ENCODE measurements around the gene MLH3. TPM values are rescaled to one million over a fixed set of nuclear protein-coding genes. Genes with fewer than 3 reads are reported as not detected.
"Not testable (repeated sequence)": the region's sequence is repeated elsewhere in the genome, so short reads cannot be mapped to it uniquely, and the experiment has no call there.

The MLH3 gene
- total and polyA plus RNA-seq, 10 of the 15 experiments (the other 5 are each of a cell fraction or from before 2014, with no cell fraction given), result 12.6 to 31.2 (median 19.6) TPM

DNA sequence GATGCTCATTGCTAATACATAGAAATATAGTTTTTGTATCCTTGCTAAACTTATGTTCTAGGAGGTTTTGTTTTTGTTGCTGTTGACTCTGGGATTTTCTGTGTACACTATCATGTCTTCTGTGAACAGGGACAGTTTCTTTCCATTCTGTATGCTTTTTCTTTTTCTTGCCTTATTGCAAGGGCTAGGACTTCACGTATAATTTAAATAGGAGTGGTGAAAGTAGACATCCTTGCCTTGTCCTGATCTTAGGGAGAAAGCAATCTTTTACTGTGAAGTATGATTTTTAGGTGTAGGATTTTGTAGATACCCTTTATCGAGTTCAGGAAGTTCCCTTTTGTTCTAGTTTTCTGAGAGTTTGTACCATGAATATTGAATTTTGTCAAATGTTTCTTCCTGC is 50.0 kb downstream of the MLH3 start (continued):
- TF ChIP-seq, protein P1, sequence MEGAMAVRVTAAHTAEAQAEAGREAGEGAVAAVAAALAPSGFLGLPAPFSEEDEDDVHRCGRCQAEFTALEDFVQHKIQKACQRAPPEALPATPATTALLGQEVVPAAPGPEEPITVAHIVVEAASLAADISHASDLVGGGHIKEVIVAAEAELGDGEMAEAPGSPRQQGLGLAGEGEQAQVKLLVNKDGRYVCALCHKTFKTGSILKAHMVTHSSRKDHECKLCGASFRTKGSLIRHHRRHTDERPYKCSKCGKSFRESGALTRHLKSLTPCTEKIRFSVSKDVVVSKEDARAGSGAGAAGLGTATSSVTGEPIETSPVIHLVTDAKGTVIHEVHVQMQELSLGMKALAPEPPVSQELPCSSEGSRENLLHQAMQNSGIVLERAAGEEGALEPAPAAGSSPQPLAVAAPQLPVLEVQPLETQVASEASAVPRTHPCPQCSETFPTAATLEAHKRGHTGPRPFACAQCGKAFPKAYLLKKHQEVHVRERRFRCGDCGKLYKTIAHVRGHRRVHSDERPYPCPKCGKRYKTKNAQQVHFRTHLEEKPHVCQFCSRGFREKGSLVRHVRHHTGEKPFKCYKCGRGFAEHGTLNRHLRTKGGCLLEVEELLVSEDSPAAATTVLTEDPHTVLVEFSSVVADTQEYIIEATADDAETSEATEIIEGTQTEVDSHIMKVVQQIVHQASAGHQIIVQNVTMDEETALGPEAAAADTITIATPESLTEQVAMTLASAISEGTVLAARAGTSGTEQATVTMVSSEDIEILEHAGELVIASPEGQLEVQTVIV (IDR thresholded peaks at IDR 0.05; ENCODE audit: borderline replicate concordance, partially characterized antibody), result no peak
- TF ChIP-seq, protein P2, sequence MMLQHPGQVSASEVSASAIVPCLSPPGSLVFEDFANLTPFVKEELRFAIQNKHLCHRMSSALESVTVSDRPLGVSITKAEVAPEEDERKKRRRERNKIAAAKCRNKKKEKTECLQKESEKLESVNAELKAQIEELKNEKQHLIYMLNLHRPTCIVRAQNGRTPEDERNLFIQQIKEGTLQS (IDR thresholded peaks at IDR 0.05; ENCODE audit: borderline replicate concordance, extremely low read depth, low read depth, low read length), result no peak
- TF ChIP-seq RAD51 (IDR thresholded peaks at IDR 0.05) (no peak), HCFC1 (IDR thresholded peaks at IDR 0.05; ENCODE audit: low read length) (no peak)
- TF ChIP-seq, protein P3, sequence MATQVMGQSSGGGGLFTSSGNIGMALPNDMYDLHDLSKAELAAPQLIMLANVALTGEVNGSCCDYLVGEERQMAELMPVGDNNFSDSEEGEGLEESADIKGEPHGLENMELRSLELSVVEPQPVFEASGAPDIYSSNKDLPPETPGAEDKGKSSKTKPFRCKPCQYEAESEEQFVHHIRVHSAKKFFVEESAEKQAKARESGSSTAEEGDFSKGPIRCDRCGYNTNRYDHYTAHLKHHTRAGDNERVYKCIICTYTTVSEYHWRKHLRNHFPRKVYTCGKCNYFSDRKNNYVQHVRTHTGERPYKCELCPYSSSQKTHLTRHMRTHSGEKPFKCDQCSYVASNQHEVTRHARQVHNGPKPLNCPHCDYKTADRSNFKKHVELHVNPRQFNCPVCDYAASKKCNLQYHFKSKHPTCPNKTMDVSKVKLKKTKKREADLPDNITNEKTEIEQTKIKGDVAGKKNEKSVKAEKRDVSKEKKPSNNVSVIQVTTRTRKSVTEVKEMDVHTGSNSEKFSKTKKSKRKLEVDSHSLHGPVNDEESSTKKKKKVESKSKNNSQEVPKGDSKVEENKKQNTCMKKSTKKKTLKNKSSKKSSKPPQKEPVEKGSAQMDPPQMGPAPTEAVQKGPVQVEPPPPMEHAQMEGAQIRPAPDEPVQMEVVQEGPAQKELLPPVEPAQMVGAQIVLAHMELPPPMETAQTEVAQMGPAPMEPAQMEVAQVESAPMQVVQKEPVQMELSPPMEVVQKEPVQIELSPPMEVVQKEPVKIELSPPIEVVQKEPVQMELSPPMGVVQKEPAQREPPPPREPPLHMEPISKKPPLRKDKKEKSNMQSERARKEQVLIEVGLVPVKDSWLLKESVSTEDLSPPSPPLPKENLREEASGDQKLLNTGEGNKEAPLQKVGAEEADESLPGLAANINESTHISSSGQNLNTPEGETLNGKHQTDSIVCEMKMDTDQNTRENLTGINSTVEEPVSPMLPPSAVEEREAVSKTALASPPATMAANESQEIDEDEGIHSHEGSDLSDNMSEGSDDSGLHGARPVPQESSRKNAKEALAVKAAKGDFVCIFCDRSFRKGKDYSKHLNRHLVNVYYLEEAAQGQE (IDR thresholded peaks at IDR 0.05; ENCODE audit: low read depth, low read length), result no peak

DNA sequence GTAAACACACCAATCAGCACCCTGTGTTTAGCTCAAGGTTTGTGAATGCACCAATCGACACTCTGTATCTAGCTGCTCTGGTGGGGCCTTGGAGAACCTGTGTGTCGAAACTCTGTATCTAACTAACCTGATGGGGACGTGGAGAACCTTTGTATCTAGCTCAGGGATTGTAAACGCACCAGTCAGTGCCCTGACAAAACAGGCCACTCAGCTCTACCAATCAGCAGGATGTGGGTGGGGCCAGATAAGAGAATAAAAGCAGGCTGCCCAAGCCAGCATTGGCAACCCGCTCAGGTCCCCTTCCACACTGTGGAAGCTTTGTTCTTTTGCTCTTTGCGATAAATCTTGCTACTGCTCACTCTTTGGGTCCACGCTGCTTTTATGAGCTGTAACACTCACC is 55.5 kb downstream of the MLH3 start:
- H3K4me2 ChIP-seq (ENCODE audit: control insufficient read depth, insufficient read depth); H3K79me2 ChIP-seq (ENCODE audit: control insufficient read depth, insufficient read depth, low read length); intact Hi-C loops (cut with micrococcal nuclease; ENCODE audit: unreplicated experiment); H3K36me3 ChIP-seq (ENCODE audit: control insufficient read depth in 2 of 2, insufficient read depth in 2 of 2, low read length in 1 of 2); CTCF ChIA-PET; H3K9ac ChIP-seq (ENCODE audit: control insufficient read depth, insufficient read depth, low read length); FAIRE-seq; H4K20me1 ChIP-seq (ENCODE audit: control insufficient read depth, insufficient read depth); H3K9me3 ChIP-seq (replicated peaks; ENCODE audit: control insufficient read depth, insufficient read depth, low read length); H3K4me1 ChIP-seq (ENCODE audit: control insufficient read depth, insufficient read depth, low read length); in situ Hi-C loops (cut with MboI); RAD21 ChIA-PET (ENCODE audit: unreplicated experiment); H3K27me3 ChIP-seq (replicated peaks in 1 of 2; ENCODE audit: control insufficient read depth in 2 of 2, insufficient read depth in 2 of 2, low read length in 1 of 2); ATAC-seq; SMC1A ChIA-PET (ENCODE audit: uncharacterized antibody, unreplicated experiment); H2AFZ ChIP-seq (ENCODE audit: control insufficient read depth, low read depth, low read length); POLR2A ChIA-PET; BruUV-seq (replicated peaks); H3K4me3 ChIP-seq; H3K27ac ChIP-seq (ENCODE audit: control insufficient read depth, insufficient read depth); DNase-seq (ENCODE audit: low read depth, low spot score): not testable (repeated sequence)
- 73% methylated on average over 5 of the region's 7 CpGs for WGBS (ENCODE audit: insufficient coverage, insufficient replicate concordance, low lambda C conversion rate, missing lambda C conversion rate)

DNA sequence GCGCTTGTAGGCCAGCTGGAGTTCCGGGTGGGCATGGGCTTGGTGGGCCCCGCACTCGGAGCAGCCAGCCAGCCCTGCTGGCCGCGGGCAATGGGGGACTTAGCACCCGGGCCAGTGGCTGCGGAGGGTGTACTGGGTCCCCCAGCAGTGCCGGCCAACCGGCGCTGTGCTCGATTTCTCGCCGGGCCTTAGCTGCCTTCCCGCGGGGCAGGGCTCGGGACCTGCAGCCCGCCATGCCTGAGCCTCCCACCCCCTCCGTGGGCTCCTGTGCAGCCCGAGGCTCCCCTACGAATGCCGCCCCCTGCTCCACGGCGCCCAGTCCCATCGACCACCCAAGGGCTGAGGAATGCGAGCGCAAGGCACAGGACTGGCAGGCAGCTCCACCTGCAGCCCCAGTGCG is 57.1 kb downstream of the MLH3 start:
- POLR2A ChIA-PET, result not testable (repeated sequence)

More for the DNA sequence above, 57.1 kb downstream of the MLH3 start:
- H3K4me3 ChIP-seq; FAIRE-seq; BruUV-seq (replicated peaks); H3K36me3 ChIP-seq (ENCODE audit: control insufficient read depth in 2 of 2, insufficient read depth in 2 of 2, low read length in 1 of 2); CTCF ChIA-PET; in situ Hi-C loops (cut with MboI); RAD21 ChIA-PET (ENCODE audit: unreplicated experiment); H3K4me1 ChIP-seq (ENCODE audit: control insufficient read depth, insufficient read depth, low read length); H3K27ac ChIP-seq (ENCODE audit: control insufficient read depth, insufficient read depth); H3K9ac ChIP-seq (ENCODE audit: control insufficient read depth, insufficient read depth, low read length); SMC1A ChIA-PET (ENCODE audit: uncharacterized antibody, unreplicated experiment); H4K20me1 ChIP-seq (ENCODE audit: control insufficient read depth, insufficient read depth); ATAC-seq; intact Hi-C loops (cut with micrococcal nuclease; ENCODE audit: unreplicated experiment); H3K27me3 ChIP-seq (replicated peaks in 1 of 2; ENCODE audit: control insufficient read depth in 2 of 2, insufficient read depth in 2 of 2, low read length in 1 of 2); H3K4me2 ChIP-seq (ENCODE audit: control insufficient read depth, insufficient read depth); H2AFZ ChIP-seq (ENCODE audit: control insufficient read depth, low read depth, low read length); H3K79me2 ChIP-seq (ENCODE audit: control insufficient read depth, insufficient read depth, low read length); DNase-seq (ENCODE audit: low read depth, low spot score); H3K9me3 ChIP-seq (replicated peaks; ENCODE audit: control insufficient read depth, insufficient read depth, low read length): not testable (repeated sequence)
- 83% methylated on average over 26 of the region's 28 CpGs for WGBS (ENCODE audit: insufficient coverage, insufficient replicate concordance, low lambda C conversion rate, missing lambda C conversion rate)
